GM12891 (cell line): ENCODE results near the gene SLC4A3.

ENCODE experiments used
- POLR2AphosphoS5 ChIP-seq: IDR thresholded peaks from 2 replicates; pipeline ENCODE4 v1.6.1; 2011; ENCODE audit warnings: low read depth, low read length, control low read depth
- TAF1 ChIP-seq: IDR thresholded peaks from 2 replicates; pipeline ENCODE4 v1.6.1; 2011; ENCODE audit warnings: low read depth, low read length, control low read depth

DNA sequence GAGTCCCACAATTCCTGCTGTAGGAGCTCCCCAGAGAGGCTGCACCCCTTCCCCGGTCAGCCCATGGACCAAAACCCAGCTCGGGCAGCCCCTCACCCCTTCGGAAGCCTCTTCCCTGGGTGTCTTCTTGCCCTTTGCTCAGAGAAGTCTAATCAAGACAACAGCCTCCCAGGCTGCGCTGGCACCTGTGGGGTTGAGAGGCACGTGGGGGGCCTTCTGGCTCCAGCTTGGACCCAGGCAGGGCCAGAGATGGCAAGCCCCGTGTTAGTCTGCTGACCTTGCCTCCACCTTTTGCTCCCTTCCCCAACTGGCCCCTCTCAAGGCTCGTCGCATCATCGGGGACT, 10.4 kb downstream of the SLC4A3 start:
- no peak for TF ChIP-seq POLR2AphosphoS5
- no peak for TF ChIP-seq TAF1
